Activated B cell treated with CpG ODN at 0.5 μM for 24 hours (primary cell): ENCODE measurements around the gene F8. TPM values are rescaled to one million over a fixed set of nuclear protein-coding genes. Genes with fewer than 3 reads are reported as not detected.

Experiments
- ATAC-seq: fragments of 200-7000 bp; cut with Tn5 transposase; one replicate; pipeline ENCODE4 v1.10.0; 2021; ENCODE audit warnings: low read depth, mild to moderate bottlenecking, moderate library complexity
- CTCF ChIA-PET: fragments of 350-600 bp; sonication (Branson Sonifier 250); formaldehyde crosslinking; loops from one replicate; lab custom pipeline; 2021; ENCODE audit warnings: antibody characterized with exemption; lab: Charles Lee
- POLR2A ChIA-PET: fragments of 350-600 bp; sonication (Branson Sonifier 250); formaldehyde crosslinking; loops from one replicate; lab custom pipeline; 2021; ENCODE audit warnings: antibody characterized with exemption; lab: Charles Lee
- DNase-seq: peaks from one replicate; pipeline ENCODE4 v3.0.0; 2022
- H3K27ac Mint-ChIP-seq: one replicate; pipeline ENCODE4 v1.8.0; 2020; ENCODE audit warnings: mixed read lengths
- H3K27me3 Mint-ChIP-seq: one replicate; pipeline ENCODE4 v1.8.0; 2021; ENCODE audit warnings: mixed read lengths
- H3K36me3 Mint-ChIP-seq: one replicate; pipeline ENCODE4 v1.8.0; 2021; ENCODE audit warnings: low read depth, mixed read lengths
- H3K4me1 Mint-ChIP-seq: one replicate; pipeline ENCODE4 v1.8.0; 2021; ENCODE audit warnings: mixed read lengths
- H3K4me3 Mint-ChIP-seq: one replicate; pipeline ENCODE4 v1.8.0; 2020; ENCODE audit warnings: mild to moderate bottlenecking, mixed read lengths
- H3K9me3 Mint-ChIP-seq: one replicate; pipeline ENCODE4 v1.8.0; 2020; ENCODE audit warnings: mixed read lengths
- CTCF ChIP-seq: fragments of 200-600 bp; IDR thresholded peaks from one replicate; pipeline ENCODE4 v1.8.0; 2022; ENCODE audit warnings: antibody characterized with exemption, mild to moderate bottlenecking
- intact Hi-C: fragments of 100-400 bp; cut with micrococcal nuclease; formaldehyde crosslinking; loops from one replicate; pipeline ENCODE4 v1.15.1; 2024
- total RNA-seq: library from RNA; stranded (reverse); gene quantifications from 2 replicates; pipeline ENCODE4 v1.2.3, GENCODE V29; 2022

Gene F8
- total RNA-seq, 1 donor from 2014 or later, result 2.0 TPM

- no peaks in the 10 kb centered on the region for H3K27me3 Mint-ChIP-seq
- H3K27ac Mint-ChIP-seq, result no peak overlapping the region
Observed at GRCh38 chrX:154990496-154990895, 32.0 kb downstream of the F8 start.

GRCh38 chrX:154988719-154989118 is 33.8 kb downstream of the F8 start:
- ChIA-PET CTCF (no interaction called here), POLR2A (no interaction called here)
- intact Hi-C loops, result no loop called here
- Mint-ChIP-seq H3K9me3 (no peaks in the 10 kb centered on the region), H3K27me3 (no peaks in the 10 kb centered on the region), H3K27ac (no peak overlapping the region), H3K4me3 (no peak overlapping the region), H3K4me1 (no peaks in the 10 kb centered on the region), H3K36me3 (no peaks in the 10 kb centered on the region)
- TF ChIP-seq CTCF, result no peak
- DNase-seq (no peak), ATAC-seq (no peak)

More at GRCh38 chrX:154990496-154990895, 32.0 kb downstream of the F8 start:
- ChIA-PET CTCF (no interaction called here), POLR2A (no interaction called here)
- Mint-ChIP-seq H3K9me3 (no peaks in the 10 kb centered on the region), H3K4me1 (no peaks in the 10 kb centered on the region), H3K36me3 (no peaks in the 10 kb centered on the region), H3K4me3 (no peak overlapping the region)
- TF ChIP-seq CTCF, result no peak
- no peak for DNase-seq
- intact Hi-C loops, result no loop called here
- no peak for ATAC-seq

- TF ChIP-seq CTCF, result no peak
- ChIA-PET CTCF (no interaction called here), POLR2A (no interaction called here)
- H3K27ac Mint-ChIP-seq, result no peak overlapping the region
- no peak for DNase-seq
- no peaks in the 10 kb centered on the region for H3K4me1 Mint-ChIP-seq
- no peaks in the 10 kb centered on the region for H3K9me3 Mint-ChIP-seq
- no peaks in the 10 kb centered on the region for H3K27me3 Mint-ChIP-seq
- no peak overlapping the region for H3K4me3 Mint-ChIP-seq
- ATAC-seq, result no peak
- no peaks in the 10 kb centered on the region for H3K36me3 Mint-ChIP-seq
- intact Hi-C loops, result no loop called here
Observed at GRCh38 chrX:154987940-154988339, 34.6 kb downstream of the F8 start.

- intact Hi-C loops, result no loop called here
- CTCF ChIA-PET, result no interaction called here
- TF ChIP-seq CTCF, result no peak
- DNase-seq, result no peak
- Mint-ChIP-seq H3K36me3 (no peaks in the 10 kb centered on the region), H3K27me3 (no peaks in the 10 kb centered on the region), H3K9me3 (no peaks in the 10 kb centered on the region), H3K27ac (no peak overlapping the region), H3K4me1 (no peaks in the 10 kb centered on the region), H3K4me3 (no peak overlapping the region)
- POLR2A ChIA-PET, result no interaction called here
- ATAC-seq, result no peak
Observed at GRCh38 chrX:154986826-154987575, 35.5 kb downstream of the F8 start.

- no peak for ATAC-seq
- Mint-ChIP-seq H3K27me3 (no peaks in the 10 kb centered on the region), H3K27ac (no peak overlapping the region), H3K9me3 (peaks cover 2% of the 10 kb centered on the region), H3K4me3 (no peak overlapping the region), H3K36me3 (no peaks in the 10 kb centered on the region), H3K4me1 (peaks cover 5% of the 10 kb centered on the region)
- DNase-seq, result no peak
- ChIA-PET POLR2A (no interaction called here), CTCF (interaction anchor here (3.3 kb wide), 1 partner anchor 75 kb away, joined by 21 read pairs; no protein-coding TSS in a partner anchor)
- intact Hi-C loops, result loop anchor here (1.0 to 5.0 kb wide), 5 partner anchors 76 to 670 kb away; partner anchors contain the start of genes BRCC3, CMC4, MTCP1 and VBP1
- TF ChIP-seq CTCF, result no peak
Observed at GRCh38 chrX:154981116-154981411, 41.5 kb downstream of the F8 start.
